CD8-positive, alpha-beta memory T cell (primary cell): Measurements from ENCODE around the gene PCBP1. TPM values are rescaled to one million over a fixed set of nuclear protein-coding genes. Genes with fewer than 3 reads are reported as not detected.

Source experiments
- CTCF ChIA-PET: fragments of 350-600 bp; sonication (Branson Sonifier 250); formaldehyde crosslinking; loops from one replicate; lab custom pipeline; 2021; ENCODE audit warnings: antibody characterized with exemption; lab: Charles Lee
- POLR2A ChIA-PET: fragments of 350-600 bp; sonication (Branson Sonifier 250); formaldehyde crosslinking; loops from one replicate; lab custom pipeline; 2021; ENCODE audit warnings: antibody characterized with exemption; lab: Charles Lee
- DNase-seq, 5 donors: peaks; one replicate each; pipeline versions ENCODE4 v3.0.0 to v3.0.0-alpha.2; 2020 to 2022; ENCODE audit warnings: mixed read lengths in 1 of 5
- H3K27ac ChIP-seq: one replicate; pipeline ENCODE4 v1.7.0; 2013; ENCODE audit warnings: low read depth, mild to moderate bottlenecking, low read length, moderate library complexity
- H3K27me3 ChIP-seq: 2 replicates; pipeline ENCODE4 v1.7.0; 2013; ENCODE audit warnings: low read length, mild to moderate bottlenecking; ENCODE audit not compliant: insufficient read depth, poor library complexity, severe bottlenecking
- H3K36me3 ChIP-seq: 2 replicates; pipeline ENCODE4 v1.7.0; 2013; ENCODE audit warnings: mild to moderate bottlenecking, low read length, moderate library complexity; ENCODE audit not compliant: insufficient read depth
- H3K4me1 ChIP-seq: 2 replicates; pipeline ENCODE4 v1.7.0; 2013; ENCODE audit warnings: mild to moderate bottlenecking, low read length, moderate library complexity; ENCODE audit not compliant: insufficient read depth
- H3K4me3 ChIP-seq: 2 replicates; pipeline ENCODE4 v1.7.0; 2013; ENCODE audit warnings: mild to moderate bottlenecking, low read length
- H3K9me3 ChIP-seq: 2 replicates; pipeline ENCODE4 v1.7.0; 2013; ENCODE audit warnings: mild to moderate bottlenecking, low read length
- H3K27ac Mint-ChIP-seq, 8 donors: one replicate each; pipeline ENCODE4 v1.8.0; 2020 to 2021; ENCODE audit warnings: mixed read lengths in 8 of 8, mild to moderate bottlenecking in 6 of 8, inconsistent platforms in 3 of 8, moderate library complexity in 3 of 8
- H3K27me3 Mint-ChIP-seq, 2 donors: one replicate each; pipeline ENCODE4 v1.8.0; 2020 to 2021; ENCODE audit warnings: mixed read lengths in 2 of 2, mild to moderate bottlenecking in 1 of 2, moderate library complexity in 1 of 2
- H3K36me3 Mint-ChIP-seq, 3 donors: one replicate each; pipeline ENCODE4 v1.8.0; 2020 to 2021; ENCODE audit warnings: mixed read lengths in 3 of 3, inconsistent platforms in 1 of 3, mild to moderate bottlenecking in 1 of 3
- H3K4me1 Mint-ChIP-seq, 3 donors: one replicate each; pipeline ENCODE4 v1.8.0; 2020 to 2021; ENCODE audit warnings: mixed read lengths in 3 of 3, inconsistent platforms in 1 of 3, mild to moderate bottlenecking in 1 of 3
- H3K4me3 Mint-ChIP-seq, 7 donors: one replicate each; pipeline ENCODE4 v1.8.0; 2020 to 2021; ENCODE audit warnings: mixed read lengths in 7 of 7, mild to moderate bottlenecking in 6 of 7, moderate library complexity in 4 of 7, inconsistent platforms in 2 of 7
- H3K9me3 Mint-ChIP-seq, 5 donors: one replicate each; pipeline ENCODE4 v1.8.0; 2020 to 2022; ENCODE audit warnings: mixed read lengths in 5 of 5, mild to moderate bottlenecking in 3 of 5, moderate library complexity in 2 of 5, inconsistent platforms in 1 of 5
- polyA plus RNA-seq: library from polyadenylated mRNA; unstranded; fragments of 300-500 nt; fragmentation: Illumina TruSeq; gene quantifications from one replicate; pipeline ENCODE4 v1.2.3, GENCODE V29; 2021
- total RNA-seq, 2 experiments: library from RNA; stranded (reverse); gene quantifications; one replicate each; pipeline ENCODE4 v1.2.3, GENCODE V29; 2021

PCBP1 gene
- 100 to 1,000 TPM; 428 to 434 TPM for total RNA-seq
- polyA plus RNA-seq: 161 TPM

- peak; percentile 92 to 98 (median 98) for DNase-seq
- peaks cover 0 to 5% of the 10 kb centered on the region in 2 donors for H3K27me3 Mint-ChIP-seq
- CTCF ChIA-PET: interaction anchor here (0.6 to 11.8 kb wide), 9 partner anchors 15 to 104 kb away, joined by 3 to 105 read pairs (median 18); partner anchors contain the start of gene C2orf42
- H3K4me3 Mint-ChIP-seq: peak within 1 kb of the TSS; percentile 94 to 99 (median 96)
- peak within 1 kb of the TSS; percentile 95 for H3K4me3 ChIP-seq
- H3K4me1 ChIP-seq: peaks cover 65% of the 10 kb centered on the region
- peaks cover 0 to 4% (median 4%) of the 10 kb centered on the region in 5 donors for H3K9me3 Mint-ChIP-seq
- POLR2A ChIA-PET: interaction anchor here (0.6 to 9.1 kb wide), 14 partner anchors 8 to 206 kb away, joined by 3 to 168 read pairs (median 22); partner anchors contain the start of gene MXD1
- H3K4me1 Mint-ChIP-seq: peaks cover 65 to 79% (median 77%) of the 10 kb centered on the region in 3 donors
- H3K27ac ChIP-seq: peak within 1 kb of the TSS; percentile 99
- no peaks in the 10 kb centered on the region for H3K27me3 ChIP-seq
- H3K36me3 ChIP-seq: no peaks in the 10 kb centered on the region
- no peaks in the 10 kb centered on the region for H3K9me3 ChIP-seq
- H3K27ac Mint-ChIP-seq: peak within 1 kb of the TSS; percentile 100
- peaks cover 23 to 60% (median 26%) of the 10 kb centered on the region in 3 donors for H3K36me3 Mint-ChIP-seq
Measured at GRCh38 chr2:70086838-70087701, at the start of gene PCBP1. Gene PCBP1, plus strand, starts transcription at chr2:70087477. Its CDS starts 267 bp downstream, at chr2:70087744.

- no peaks in the 10 kb centered on the region for H3K27me3 Mint-ChIP-seq
- no peak overlapping the region for H3K4me3 ChIP-seq
- CTCF ChIA-PET: no interaction called here
- H3K36me3 Mint-ChIP-seq: peaks cover 0 to 26% (median 4%) of the 10 kb centered on the region in 3 donors
- H3K4me3 Mint-ChIP-seq: no peak overlapping the region
- no peaks in the 10 kb centered on the region for H3K27me3 ChIP-seq
- no peak for DNase-seq
- no peaks in the 10 kb centered on the region for H3K9me3 Mint-ChIP-seq
- no peak overlapping the region for H3K27ac ChIP-seq
- peak overlapping the region in 1 of 8 donors; percentile 58 for H3K27ac Mint-ChIP-seq
- POLR2A ChIA-PET: no interaction called here
- no peaks in the 10 kb centered on the region for H3K9me3 ChIP-seq
- H3K36me3 ChIP-seq: no peaks in the 10 kb centered on the region
- H3K4me1 ChIP-seq: peaks cover 19% of the 10 kb centered on the region
- H3K4me1 Mint-ChIP-seq: peaks cover 35 to 36% (median 35%) of the 10 kb centered on the region in 3 donors
Measured at GRCh38 chr2:70039366-70039765, 47.9 kb upstream of the PCBP1 start.

GRCh38 chr2:70041663-70042062 is 45.6 kb upstream of the PCBP1 start:
- no peaks in the 10 kb centered on the region for H3K27me3 Mint-ChIP-seq
- no peaks in the 10 kb centered on the region for H3K36me3 ChIP-seq
- peaks cover 0 to 28% (median 4%) of the 10 kb centered on the region in 3 donors for H3K36me3 Mint-ChIP-seq
- no peak for DNase-seq
- H3K4me1 Mint-ChIP-seq: peaks cover 41 to 53% (median 45%) of the 10 kb centered on the region in 3 donors
- CTCF ChIA-PET: interaction anchor here (2.3 kb wide), 1 partner anchor 30 kb away, joined by 6 read pairs; no protein-coding TSS in a partner anchor
- H3K9me3 Mint-ChIP-seq: no peaks in the 10 kb centered on the region
- H3K27ac ChIP-seq: no peak overlapping the region
- H3K27me3 ChIP-seq: no peaks in the 10 kb centered on the region
- H3K4me3 ChIP-seq: no peak overlapping the region
- H3K27ac Mint-ChIP-seq: peak overlapping the region in 3 of 8 donors; percentile 29 to 59 (median 54)
- POLR2A ChIA-PET: no interaction called here
- H3K4me1 ChIP-seq: peaks cover 19% of the 10 kb centered on the region
- no peaks in the 10 kb centered on the region for H3K9me3 ChIP-seq
- H3K4me3 Mint-ChIP-seq: no peak overlapping the region

- ChIA-PET POLR2A (interaction anchor here (0.5 to 1.5 kb wide), 2 partner anchors 98 to 101 kb away, joined by 3 to 5 read pairs; no protein-coding TSS in a partner anchor), CTCF (interaction anchor here (2.3 kb wide), 1 partner anchor 29 kb away, joined by 6 read pairs; no protein-coding TSS in a partner anchor)
- peaks cover 19% of the 10 kb centered on the region for H3K4me1 ChIP-seq
Measured at GRCh38 chr2:70042246-70042645, 45.0 kb upstream of the PCBP1 start.

GRCh38 chr2:70043252-70043875 is 43.9 kb upstream of the PCBP1 start:
- H3K27ac ChIP-seq: no peak overlapping the region
- CTCF ChIA-PET: interaction anchor here (0.5 to 1.7 kb wide), 3 partner anchors 27 to 131 kb away, joined by 3 to 5 read pairs (median 4); no protein-coding TSS in a partner anchor
- peaks cover 19% of the 10 kb centered on the region for H3K4me1 ChIP-seq
- H3K4me1 Mint-ChIP-seq: peaks cover 41 to 62% (median 45%) of the 10 kb centered on the region in 3 donors
- H3K27ac Mint-ChIP-seq: peak overlapping the region; percentile 55 to 94 (median 87)
- POLR2A ChIA-PET: interaction anchor here (0.7 to 1.5 kb wide), 3 partner anchors 31 to 100 kb away, joined by 3 to 5 read pairs (median 4); partner anchors contain the start of gene PCBP1
- no peaks in the 10 kb centered on the region for H3K27me3 ChIP-seq
- H3K4me3 Mint-ChIP-seq: peak overlapping the region in 6 of 7 donors; percentile 13 to 67 (median 52)
- no peak overlapping the region for H3K4me3 ChIP-seq
- H3K9me3 Mint-ChIP-seq: no peaks in the 10 kb centered on the region
- no peaks in the 10 kb centered on the region for H3K27me3 Mint-ChIP-seq
- no peaks in the 10 kb centered on the region for H3K9me3 ChIP-seq
- no peaks in the 10 kb centered on the region for H3K36me3 ChIP-seq
- H3K36me3 Mint-ChIP-seq: peaks cover 3 to 35% (median 10%) of the 10 kb centered on the region in 3 donors
- DNase-seq: peak in 1 of 5 donors; percentile 39

More at GRCh38 chr2:70042246-70042645, 45.0 kb upstream of the PCBP1 start:
- Mint-ChIP-seq H3K9me3 (no peaks in the 10 kb centered on the region), H3K4me1 (peaks cover 41 to 58% (median 45%) of the 10 kb centered on the region in 3 donors), H3K4me3 (peak overlapping the region in 3 of 7 donors; percentile 6 to 67 (median 44)), H3K27me3 (no peaks in the 10 kb centered on the region), H3K36me3 (peaks cover 0 to 32% (median 8%) of the 10 kb centered on the region in 3 donors), H3K27ac (peak overlapping the region in 7 of 8 donors; percentile 45 to 94 (median 63))
- DNase-seq: no peak
- Histone ChIP-seq H3K27ac (no peak overlapping the region), H3K36me3 (no peaks in the 10 kb centered on the region), H3K4me3 (no peak overlapping the region), H3K9me3 (no peaks in the 10 kb centered on the region), H3K27me3 (no peaks in the 10 kb centered on the region)

- Mint-ChIP-seq H3K4me3 (peak overlapping the region in 2 of 7 donors; percentile 44 to 62), H3K4me1 (peaks cover 41 to 62% (median 45%) of the 10 kb centered on the region in 3 donors)
Measured at GRCh38 chr2:70044290-70045040, 42.8 kb upstream of the PCBP1 start.

GRCh38 chr2:70045405-70045804 is 41.9 kb upstream of the PCBP1 start:
- Mint-ChIP-seq H3K27ac (peak overlapping the region in 5 of 8 donors; percentile 27 to 89 (median 71)), H3K27me3 (no peaks in the 10 kb centered on the region), H3K4me3 (no peak overlapping the region), H3K9me3 (no peaks in the 10 kb centered on the region), H3K4me1 (peaks cover 41 to 57% (median 41%) of the 10 kb centered on the region in 3 donors), H3K36me3 (peaks cover 3 to 45% (median 8%) of the 10 kb centered on the region in 3 donors)
- ChIA-PET POLR2A (no interaction called here), CTCF (interaction anchor here (1.0 kb wide), 1 partner anchor 31 kb away, joined by 3 read pairs; no protein-coding TSS in a partner anchor)
- no peak overlapping the region for H3K4me3 ChIP-seq
- H3K27ac ChIP-seq: no peak overlapping the region
- peaks cover 19% of the 10 kb centered on the region for H3K4me1 ChIP-seq
- no peaks in the 10 kb centered on the region for H3K9me3 ChIP-seq
- DNase-seq: no peak
- peaks cover 5% of the 10 kb centered on the region for H3K36me3 ChIP-seq
- H3K27me3 ChIP-seq: no peaks in the 10 kb centered on the region

More at GRCh38 chr2:70044290-70045040, 42.8 kb upstream of the PCBP1 start:
- peaks cover 3% of the 10 kb centered on the region for H3K36me3 ChIP-seq
- CTCF ChIA-PET: interaction anchor here (1.0 to 1.7 kb wide), 3 partner anchors 26 to 132 kb away, joined by 3 to 5 read pairs (median 4); no protein-coding TSS in a partner anchor
- H3K27me3 ChIP-seq: no peaks in the 10 kb centered on the region
- peaks cover 19% of the 10 kb centered on the region for H3K4me1 ChIP-seq
- no peaks in the 10 kb centered on the region for H3K9me3 ChIP-seq
- Mint-ChIP-seq H3K9me3 (no peaks in the 10 kb centered on the region), H3K27me3 (no peaks in the 10 kb centered on the region), H3K27ac (peak overlapping the region; percentile 55 to 94 (median 87)), H3K36me3 (peaks cover 3 to 41% (median 8%) of the 10 kb centered on the region in 3 donors)
- DNase-seq: no peak
- POLR2A ChIA-PET: interaction anchor here (1.0 kb wide), 1 partner anchor 32 kb away, joined by 4 read pairs; no protein-coding TSS in a partner anchor
- no peak overlapping the region for H3K4me3 ChIP-seq
- H3K27ac ChIP-seq: no peak overlapping the region
